GM21360 (cell line): ENCODE data around the gene S100A7A.
"Not testable (repeated sequence)": the region's sequence is repeated elsewhere in the genome, so short reads cannot be mapped to it uniquely, and the experiment has no call there.

ENCODE experiments used
- ATAC-seq: cut with Tn5 transposase; IDR thresholded peaks from one replicate; pipeline ENCODE4 v1.9.1; 2021; ENCODE audit warnings: mild to moderate bottlenecking, moderate library complexity; ENCODE audit not compliant: unreplicated experiment

S100A7A gene

DNA sequence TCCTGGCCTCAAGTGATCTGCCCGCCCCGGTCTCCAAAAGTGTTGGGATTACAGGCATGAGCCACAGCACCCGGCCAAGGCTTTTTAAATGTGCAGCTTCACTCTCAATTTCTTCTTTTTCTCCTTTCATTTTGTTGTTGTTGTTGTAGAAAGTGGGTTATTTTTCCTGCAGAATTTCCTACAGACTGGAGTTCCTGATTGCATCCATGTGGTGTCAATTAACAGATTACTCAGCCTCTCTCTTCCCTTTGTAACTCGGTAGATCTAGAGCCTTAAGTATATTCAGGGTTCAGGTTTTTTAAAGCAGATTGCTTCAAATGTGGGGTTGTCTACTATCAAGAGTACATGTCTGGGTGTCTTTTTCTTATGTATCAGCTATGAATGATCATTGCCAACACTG, 32.5 kb downstream of the S100A7A start:
- not testable (repeated sequence) for ATAC-seq

DNA sequence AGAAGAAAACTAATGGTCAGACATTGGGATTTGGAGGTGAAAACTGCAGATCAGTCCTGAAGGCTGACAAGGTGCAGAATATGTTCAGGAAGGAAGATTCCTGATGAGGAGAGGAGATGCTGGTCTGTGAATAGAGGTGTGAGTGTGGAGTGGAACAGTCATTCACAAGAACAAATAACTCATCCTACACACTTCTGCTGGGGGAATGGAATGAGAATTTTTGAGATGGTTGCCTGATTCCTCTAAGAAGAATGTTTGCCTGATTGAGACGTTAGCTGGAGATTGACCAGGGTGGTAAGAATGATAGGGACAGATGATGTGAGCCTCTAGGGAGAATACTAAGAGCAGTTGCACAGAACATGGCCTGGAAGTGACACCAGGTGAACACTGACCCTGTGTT, 40.1 kb downstream of the S100A7A start:
- no peak for ATAC-seq

DNA sequence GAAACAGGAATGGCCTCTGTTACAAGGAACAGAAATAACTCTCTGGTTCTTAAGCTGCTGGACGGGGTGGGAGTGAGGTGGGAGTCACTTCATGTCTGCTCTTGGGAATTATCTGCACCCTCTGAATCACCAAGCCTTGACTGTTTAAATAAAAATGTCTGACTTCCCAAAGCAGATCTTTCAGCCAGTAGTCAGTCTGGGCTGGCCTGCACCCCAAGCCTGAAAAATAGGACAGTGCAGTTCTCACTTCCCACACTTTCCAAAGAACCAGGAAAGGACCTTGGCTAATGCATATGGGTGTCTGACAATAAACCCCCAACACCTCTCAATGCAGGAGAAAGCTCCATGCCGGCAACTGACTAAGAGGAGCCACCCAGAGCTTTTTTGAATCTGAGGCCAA, 43.3 kb downstream of the S100A7A start:
- ATAC-seq, result no peak

GRCh38 chr1:153460551-153460950, 44.2 kb downstream of the S100A7A start, which contains the start of gene S100A7:
Gene S100A7 (minus strand): TSS chr1:153460651. CDS start chr1:153459013, 1,638 bp downstream.
- no peak for ATAC-seq

- not testable (repeated sequence) for ATAC-seq
Measured at GRCh38 chr1:153462741-153463140, 46.4 kb downstream of the S100A7A start.

DNA sequence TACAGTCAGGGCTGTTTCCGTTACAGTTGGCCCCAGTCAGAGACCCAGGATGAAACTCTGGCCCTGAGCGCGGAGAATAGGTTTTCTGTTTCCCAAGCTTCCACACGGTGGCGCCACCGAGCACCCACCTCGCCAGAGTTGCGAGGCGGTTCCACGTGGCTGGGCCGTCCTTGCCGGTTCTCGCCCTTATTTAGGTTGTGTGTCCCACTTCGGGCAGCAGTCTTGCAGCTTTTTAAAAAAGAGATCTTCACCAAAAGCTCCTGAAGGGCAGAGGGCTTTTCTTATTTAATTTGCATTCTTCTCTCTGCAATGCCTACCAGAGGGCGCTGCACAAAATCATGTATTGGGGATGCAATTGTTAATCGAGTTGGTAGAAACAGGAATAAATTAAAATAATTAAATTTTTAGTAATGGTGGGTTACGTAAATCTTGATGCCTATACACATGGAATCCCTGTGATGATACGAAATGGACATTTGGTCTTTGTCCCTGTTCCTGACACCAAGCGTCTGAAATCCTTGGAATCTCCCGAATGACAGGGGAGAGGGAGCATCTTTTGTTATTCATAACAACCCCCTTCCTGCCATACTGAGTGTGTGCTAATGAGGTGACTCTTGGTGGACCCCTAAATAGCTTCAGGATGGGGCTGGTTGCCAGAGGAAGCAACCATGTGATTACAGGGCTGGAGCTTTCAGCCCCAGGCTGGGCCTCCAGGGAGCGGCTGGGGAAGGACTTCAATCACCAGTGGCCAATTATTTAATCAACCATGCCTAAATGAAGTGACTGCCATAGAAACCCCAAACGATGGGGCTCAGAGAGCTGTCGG, 49.7 kb downstream of the S100A7A start:
- no peak for ATAC-seq

DNA sequence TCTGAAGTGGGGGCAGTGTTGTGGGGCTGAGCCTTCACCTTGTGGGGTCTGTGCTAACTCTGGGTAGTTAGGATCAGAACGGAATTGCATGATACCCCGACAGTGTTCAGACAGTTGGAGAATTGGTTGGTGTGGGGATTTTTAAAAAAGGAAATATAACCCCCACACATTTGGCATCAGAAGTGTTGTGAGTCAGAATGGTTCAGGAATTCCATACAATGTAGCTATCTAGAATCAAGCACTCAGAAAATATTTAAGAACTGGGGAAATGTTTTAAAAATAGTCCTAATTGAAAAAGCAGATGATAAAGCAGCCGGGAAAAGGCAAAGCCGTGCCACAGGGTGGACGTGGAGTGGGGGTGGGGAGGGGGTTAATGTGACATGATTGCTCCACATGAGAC, 50.6 kb downstream of the S100A7A start:
- ATAC-seq, result no peak

- ATAC-seq, result no peak
Measured at GRCh38 chr1:153470707-153471106, 54.4 kb downstream of the S100A7A start.
